Peyer's patch (tissue), 4 donors: Measurements from ENCODE around the gene DESI2. TPM values are rescaled to one million over a fixed set of nuclear protein-coding genes. Genes with fewer than 3 reads are reported as not detected.
"Not testable (repeated sequence)": the region's sequence is repeated elsewhere in the genome, so short reads cannot be mapped to it uniquely, and the experiment has no call there.

Experiments used
- DNase-seq, 3 donors: peaks; one replicate each; pipeline ENCODE4 v3.0.0-alpha.2; 2017 to 2019
- H3K27ac ChIP-seq, 4 donors: fragments of 200-600 bp; sonication (generic); one replicate each; pipeline ENCODE4 v1.5.1; 2016 to 2019
- H3K27me3 ChIP-seq, 2 donors: fragments of 200-600 bp; sonication (generic); one replicate each; pipeline ENCODE4 v1.5.1; 2019
- H3K36me3 ChIP-seq, 3 donors: fragments of 200-600 bp; sonication (generic); one replicate each; pipeline ENCODE4 v1.5.1; 2016 to 2019
- H3K4me1 ChIP-seq, 4 donors: fragments of 200-600 bp; sonication (generic); one replicate each; pipeline ENCODE4 v1.5.1; 2016 to 2019
- H3K4me3 ChIP-seq, 4 donors: fragments of 200-600 bp; sonication (generic); 1 replicate in 3 of 4; 2 replicates in 1 of 4; pipeline ENCODE4 v1.5.1; 2016 to 2019; ENCODE audit warnings: mild to moderate bottlenecking in 1 of 4
- H3K9me3 ChIP-seq, 4 donors: fragments of 200-600 bp; sonication (generic); one replicate each; pipeline ENCODE4 v1.5.1; 2016 to 2019; ENCODE audit warnings: mild to moderate bottlenecking in 1 of 4
- POLR2A ChIP-seq, 2 donors: fragments of 450-650 bp; IDR thresholded peaks; one replicate each; pipeline ENCODE4 v1.5.1; 2017; ENCODE audit warnings: antibody characterized with exemption in 2 of 2, mild to moderate bottlenecking in 2 of 2, moderate library complexity in 2 of 2
- total RNA-seq, 4 donors: library from RNA; depleted of rRNA; stranded (reverse); fragments of >200 nt; gene quantifications; one replicate each; pipeline ENCODE4 v1.1.0, GENCODE V29; 2016
- TF ChIP-seq, protein P1 (sequence below), 6 experiments: fragments of 450-650 bp in 4 of 6; fragments of 200-600 bp in 2 of 6; sonication (generic) in 1 of 6; IDR thresholded peaks; one replicate each; pipeline ENCODE4 v1.5.1; 2017 to 2019; ENCODE audit warnings: antibody characterized with exemption in 6 of 6, mild to moderate bottlenecking in 3 of 6, moderate library complexity in 1 of 6

DESI2 gene
- total RNA-seq, 4 donors from 2014 or later: 19.8 to 41.0 (median 25.7) TPM

DNA sequence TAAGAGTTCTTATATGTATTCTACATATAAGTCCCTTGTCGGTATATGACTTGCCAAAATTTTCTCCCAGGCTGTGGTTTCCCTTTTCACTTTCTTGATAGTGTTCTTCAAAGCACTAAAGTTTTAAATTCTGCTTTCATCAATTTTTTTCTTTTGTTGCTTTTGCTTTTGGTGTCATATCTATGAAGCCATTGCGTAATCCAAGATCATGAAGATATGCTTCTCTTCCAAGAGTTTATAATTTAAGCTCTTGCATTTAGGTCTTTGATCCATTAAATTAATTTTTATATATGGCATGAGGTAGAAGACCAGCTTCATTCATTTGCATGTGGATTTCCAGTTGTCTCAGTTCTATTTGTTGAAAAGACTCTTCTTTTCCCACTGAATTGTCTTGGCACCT lies 22.2 kb downstream of the DESI2 start:
- DNase-seq: no peak
- H3K27me3 ChIP-seq: no peaks in the 10 kb centered on the region
- H3K36me3 ChIP-seq: no peaks in the 10 kb centered on the region
- peaks cover 0 to 8% (median 0%) of the 10 kb centered on the region in 4 donors for H3K4me1 ChIP-seq
- no peak overlapping the region for H3K4me3 ChIP-seq
- no peak overlapping the region for H3K27ac ChIP-seq
- TF ChIP-seq POLR2A (IDR thresholded peaks at IDR 0.05): no peak
- TF ChIP-seq, protein P1, sequence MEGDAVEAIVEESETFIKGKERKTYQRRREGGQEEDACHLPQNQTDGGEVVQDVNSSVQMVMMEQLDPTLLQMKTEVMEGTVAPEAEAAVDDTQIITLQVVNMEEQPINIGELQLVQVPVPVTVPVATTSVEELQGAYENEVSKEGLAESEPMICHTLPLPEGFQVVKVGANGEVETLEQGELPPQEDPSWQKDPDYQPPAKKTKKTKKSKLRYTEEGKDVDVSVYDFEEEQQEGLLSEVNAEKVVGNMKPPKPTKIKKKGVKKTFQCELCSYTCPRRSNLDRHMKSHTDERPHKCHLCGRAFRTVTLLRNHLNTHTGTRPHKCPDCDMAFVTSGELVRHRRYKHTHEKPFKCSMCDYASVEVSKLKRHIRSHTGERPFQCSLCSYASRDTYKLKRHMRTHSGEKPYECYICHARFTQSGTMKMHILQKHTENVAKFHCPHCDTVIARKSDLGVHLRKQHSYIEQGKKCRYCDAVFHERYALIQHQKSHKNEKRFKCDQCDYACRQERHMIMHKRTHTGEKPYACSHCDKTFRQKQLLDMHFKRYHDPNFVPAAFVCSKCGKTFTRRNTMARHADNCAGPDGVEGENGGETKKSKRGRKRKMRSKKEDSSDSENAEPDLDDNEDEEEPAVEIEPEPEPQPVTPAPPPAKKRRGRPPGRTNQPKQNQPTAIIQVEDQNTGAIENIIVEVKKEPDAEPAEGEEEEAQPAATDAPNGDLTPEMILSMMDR (IDR thresholded peaks at IDR 0.05): no peak
- no peaks in the 10 kb centered on the region for H3K9me3 ChIP-seq

DNA sequence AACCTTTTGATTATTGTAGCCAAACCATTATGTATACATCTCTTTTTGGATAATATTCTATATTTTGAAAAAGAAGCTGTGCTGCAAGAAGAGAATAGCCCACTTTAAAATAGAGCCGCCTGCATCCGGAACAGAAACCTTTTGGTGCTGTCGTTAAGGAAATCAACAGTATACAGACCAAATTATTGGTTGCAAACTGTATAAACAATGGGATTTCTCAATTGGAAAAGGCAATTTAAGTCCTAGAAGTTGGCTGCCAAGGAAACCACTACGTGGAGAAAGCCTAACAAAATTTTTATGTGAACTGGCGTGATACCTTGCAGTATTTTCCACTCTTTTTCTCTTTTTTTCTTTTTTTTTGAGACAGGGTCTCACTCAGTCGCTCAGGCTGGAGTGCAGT lies 25.8 kb downstream of the DESI2 start:
- TF ChIP-seq, protein P1 (IDR thresholded peaks at IDR 0.05): no peak
- TF ChIP-seq POLR2A (IDR thresholded peaks at IDR 0.05): no peak
- Histone ChIP-seq H3K4me3 (no peak overlapping the region), H3K27me3 (no peaks in the 10 kb centered on the region), H3K27ac (no peak overlapping the region), H3K36me3 (no peaks in the 10 kb centered on the region), H3K4me1 (peaks cover 0 to 4% (median 0%) of the 10 kb centered on the region in 4 donors), H3K9me3 (no peaks in the 10 kb centered on the region)
- DNase-seq: no peak

DNA sequence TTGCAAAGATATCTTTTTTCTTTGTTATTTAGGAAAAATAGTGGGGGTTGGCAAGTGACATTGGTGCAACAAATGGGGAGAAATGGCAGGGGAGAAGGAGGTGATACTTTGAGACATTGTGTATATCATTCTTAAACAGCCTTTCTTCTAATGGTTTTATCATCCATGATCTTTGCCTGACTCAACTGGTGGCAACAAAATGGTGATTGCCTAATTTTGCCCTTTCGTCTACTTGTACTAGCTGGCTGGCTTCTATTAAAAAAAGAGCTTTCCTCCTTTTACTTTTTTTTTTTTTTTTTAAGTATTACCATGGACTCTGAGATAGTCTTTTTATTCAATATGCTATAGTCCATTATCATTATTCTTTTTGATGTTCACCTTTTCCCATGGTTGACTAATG lies 27.7 kb downstream of the DESI2 start:
- Histone ChIP-seq H3K9me3 (no peaks in the 10 kb centered on the region), H3K27me3 (no peaks in the 10 kb centered on the region), H3K4me3 (no peak overlapping the region), H3K36me3 (no peaks in the 10 kb centered on the region), H3K4me1 (peaks cover 0 to 4% (median 0%) of the 10 kb centered on the region in 4 donors), H3K27ac (no peak overlapping the region)
- TF ChIP-seq, protein P1 (IDR thresholded peaks at IDR 0.05): no peak
- TF ChIP-seq POLR2A (IDR thresholded peaks at IDR 0.05): no peak
- no peak for DNase-seq

DNA sequence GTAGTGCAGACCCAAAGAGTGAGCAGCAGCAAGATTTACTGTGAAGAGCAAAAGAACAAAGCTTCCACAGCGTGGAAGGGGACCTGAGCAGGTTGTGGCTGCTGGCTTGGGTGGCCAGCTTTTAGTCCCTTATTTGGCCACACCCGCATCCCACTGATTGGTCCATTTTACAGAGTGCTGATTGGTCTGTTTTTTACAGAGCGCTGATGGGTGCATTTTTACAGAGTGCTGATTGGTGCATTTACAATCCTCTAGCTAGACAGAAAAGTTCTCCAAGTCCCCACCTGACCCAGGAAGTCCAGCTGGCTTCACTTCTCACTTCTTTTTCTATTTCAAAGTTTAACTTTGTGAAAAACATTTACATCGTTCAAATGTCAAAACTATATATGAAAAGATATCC lies 29.2 kb downstream of the DESI2 start:
- DNase-seq: not testable (repeated sequence)

DNA sequence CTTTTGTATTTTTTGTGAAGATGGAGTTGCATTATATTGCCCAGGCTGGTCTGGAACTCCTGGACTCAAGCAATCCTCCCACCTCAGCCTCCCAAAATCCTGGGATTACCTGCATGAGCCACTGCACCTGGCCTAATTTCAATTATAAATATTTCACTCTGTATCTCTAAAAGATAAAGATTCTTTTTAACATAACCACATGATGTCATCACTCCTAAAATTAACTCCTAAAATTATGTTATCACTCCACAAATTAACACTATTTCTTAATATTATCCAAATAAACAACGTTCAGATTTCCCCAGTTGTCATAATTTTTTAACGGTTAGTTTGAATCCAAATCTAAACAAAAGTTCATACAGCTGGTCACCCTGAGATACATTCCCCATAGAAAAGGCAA lies 43.0 kb downstream of the DESI2 start:
- Histone ChIP-seq H3K27ac (no peak overlapping the region), H3K27me3 (no peaks in the 10 kb centered on the region), H3K4me1 (no peaks in the 10 kb centered on the region), H3K4me3 (no peak overlapping the region), H3K36me3 (peaks cover 0 to 66% (median 0%) of the 10 kb centered on the region in 3 donors), H3K9me3 (no peaks in the 10 kb centered on the region)
- no peak for TF ChIP-seq POLR2A (IDR thresholded peaks at IDR 0.05)
- TF ChIP-seq, protein P1 (IDR thresholded peaks at IDR 0.05): no peak
- DNase-seq: no peak

More for the DNA sequence above, 29.2 kb downstream of the DESI2 start:
- not testable (repeated sequence) for H3K4me3 ChIP-seq, H3K9me3 ChIP-seq, H3K27ac ChIP-seq, H3K27me3 ChIP-seq, H3K4me1 ChIP-seq
- H3K36me3 ChIP-seq: peaks cover 0 to 10% (median 0%) of the 10 kb centered on the region in 3 donors

DNA sequence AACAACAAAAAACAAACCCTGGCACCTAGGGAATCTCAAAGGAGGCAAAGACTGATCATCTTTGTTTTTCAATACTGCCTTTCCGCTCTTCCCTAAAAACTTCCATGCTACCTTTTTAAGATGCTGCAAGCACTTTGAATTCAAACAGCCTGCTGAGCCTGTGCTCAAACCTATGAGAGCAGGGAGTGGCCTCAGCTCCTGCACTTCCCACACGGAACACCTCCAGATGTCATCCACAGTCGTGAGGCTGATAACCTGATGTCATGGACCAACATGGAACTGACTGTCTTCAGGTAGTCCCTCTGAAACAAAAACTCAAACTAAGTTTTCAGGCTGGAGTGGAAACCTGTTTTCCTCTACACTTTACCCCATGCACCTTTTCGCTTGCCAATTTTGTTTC lies 46.8 kb downstream of the DESI2 start:
- H3K27ac ChIP-seq: no peak overlapping the region
- H3K9me3 ChIP-seq: no peaks in the 10 kb centered on the region
- DNase-seq: no peak
- no peaks in the 10 kb centered on the region for H3K27me3 ChIP-seq
- no peaks in the 10 kb centered on the region for H3K4me1 ChIP-seq
- H3K4me3 ChIP-seq: no peak overlapping the region
- H3K36me3 ChIP-seq: peaks cover 0 to 44% (median 0%) of the 10 kb centered on the region in 3 donors
- TF ChIP-seq POLR2A (IDR thresholded peaks at IDR 0.05): no peak
- TF ChIP-seq, protein P1 (IDR thresholded peaks at IDR 0.05): no peak
